Neuronal stem cell (in vitro differentiated cells): ENCODE data around the gene EIF4E.

Experiments
- DNase-seq: peaks from one replicate; pipeline ENCODE4 v3.0.0-alpha.2; 2013; ENCODE audit warnings: low spot score
- H2AFZ ChIP-seq: one replicate; pipeline ENCODE4 v1.6.1; 2013; ENCODE audit warnings: mild to moderate bottlenecking, low read length, inconsistent platforms
- H2AK5ac ChIP-seq: 2 replicates; pipeline ENCODE4 v1.6.1; 2013; ENCODE audit warnings: low read depth, mild to moderate bottlenecking, inconsistent platforms, low read length, moderate library complexity, mixed read lengths
- H2BK120ac ChIP-seq: 2 replicates; pipeline ENCODE4 v1.6.1; 2013; ENCODE audit warnings: low read depth, mild to moderate bottlenecking, inconsistent platforms, low read length, moderate library complexity, mixed read lengths
- H2BK12ac ChIP-seq: one replicate; pipeline ENCODE4 v1.6.1; 2013; ENCODE audit warnings: low read length, inconsistent platforms
- H2BK15ac ChIP-seq: 2 replicates; pipeline ENCODE4 v1.6.1; 2013; ENCODE audit warnings: mild to moderate bottlenecking, low read length, inconsistent platforms, mixed read lengths
- H2BK5ac ChIP-seq: one replicate; pipeline ENCODE4 v1.6.1; 2013; ENCODE audit warnings: inconsistent platforms, mild to moderate bottlenecking, low read length, moderate library complexity
- H3K14ac ChIP-seq: one replicate; pipeline ENCODE4 v1.6.1; 2013; ENCODE audit warnings: low read length, inconsistent platforms
- H3K18ac ChIP-seq: 2 replicates; pipeline ENCODE4 v1.6.1; 2013; ENCODE audit warnings: low read length, inconsistent platforms
- H3K23ac ChIP-seq: 2 replicates; pipeline ENCODE4 v1.6.1; 2013; ENCODE audit warnings: low read depth, mild to moderate bottlenecking, mixed read lengths, low read length, inconsistent platforms; ENCODE audit not compliant: poor library complexity
- H3K27ac ChIP-seq: replicated peaks from 3 replicates; pipeline ENCODE4 v1.5.1; 2013; ENCODE audit warnings: low read length, inconsistent platforms
- H3K27me3 ChIP-seq, 3 experiments: 2 replicates each; pipeline ENCODE4 v1.6.1; 2013; ENCODE audit warnings: low read length in 3 of 3, mild to moderate bottlenecking in 2 of 3, inconsistent platforms in 1 of 3, low read depth in 1 of 3, mixed read lengths in 1 of 3, moderate library complexity in 1 of 3; ENCODE audit not compliant: control insufficient read depth in 3 of 3, insufficient read depth in 3 of 3
- H3K36me3 ChIP-seq, 2 donors: replicated peaks in 1 of 2; 2 replicates each; pipeline ENCODE4 v1.6.1; 2013; ENCODE audit warnings: low read length in 2 of 2; ENCODE audit not compliant: control insufficient read depth in 2 of 2, insufficient read depth in 2 of 2
- H3K4ac ChIP-seq: 2 replicates; pipeline ENCODE4 v1.6.1; 2013; ENCODE audit warnings: inconsistent platforms, mild to moderate bottlenecking, low read length, moderate library complexity
- H3K4me1 ChIP-seq, 2 donors: 1 replicate in 1 of 2; 2 replicates in 1 of 2; pipeline ENCODE4 v1.6.1; 2013; ENCODE audit warnings: low read length in 2 of 2, low read depth in 1 of 2; ENCODE audit not compliant: control insufficient read depth in 2 of 2, insufficient read depth in 1 of 2
- H3K4me2 ChIP-seq: one replicate; pipeline ENCODE4 v1.6.1; 2013; ENCODE audit warnings: mild to moderate bottlenecking, low read length, inconsistent platforms; ENCODE audit not compliant: insufficient read depth, poor library complexity, severe bottlenecking
- H3K4me3 ChIP-seq, 2 donors: 2 replicates each; pipeline ENCODE4 v1.5.1; 2013; ENCODE audit warnings: low read length in 2 of 2, mild to moderate bottlenecking in 2 of 2, inconsistent platforms in 1 of 2, moderate library complexity in 1 of 2
- H3K79me1 ChIP-seq: one replicate; pipeline ENCODE4 v1.6.1; 2013; ENCODE audit warnings: low read depth, mild to moderate bottlenecking, inconsistent platforms, low read length, moderate library complexity
- H3K9ac ChIP-seq: one replicate; pipeline ENCODE4 v1.6.1; 2013; ENCODE audit warnings: mild to moderate bottlenecking, low read depth, low read length, inconsistent platforms; ENCODE audit not compliant: poor library complexity
- H3K9me3 ChIP-seq, 2 donors: replicated peaks in 1 of 2; 2 replicates each; pipeline versions ENCODE3 to v1.6.1; 2013; ENCODE audit warnings: low read length in 2 of 2, mild to moderate bottlenecking in 2 of 2, inconsistent platforms in 1 of 2, low read depth in 1 of 2, mixed read lengths in 1 of 2, moderate library complexity in 1 of 2; ENCODE audit not compliant: control insufficient read depth in 2 of 2, insufficient read depth in 1 of 2
- H4K8ac ChIP-seq: one replicate; pipeline ENCODE4 v1.6.1; 2013; ENCODE audit warnings: low read depth, mild to moderate bottlenecking, inconsistent platforms, low read length, moderate library complexity
- H4K91ac ChIP-seq: one replicate; pipeline ENCODE4 v1.6.1; 2013; ENCODE audit warnings: low read length, low read depth, mild to moderate bottlenecking, inconsistent platforms; ENCODE audit not compliant: poor library complexity
- WGBS, 2 donors: extraction: QIAGEN DNeasy Blood & Tissue Kit; methylation state at CpG; one replicate each; pipeline ENCODE4 v1.1.7; 2013; ENCODE audit warnings: missing lambda C conversion rate in 2 of 2, mixed read lengths in 1 of 2; ENCODE audit not compliant: insufficient read length in 2 of 2, insufficient replicate concordance in 1 of 2; ENCODE audit errors: extremely low coverage in 2 of 2; 5-methylcytosine and 5-hydroxymethylcytosine counted together

Gene EIF4E

DNA sequence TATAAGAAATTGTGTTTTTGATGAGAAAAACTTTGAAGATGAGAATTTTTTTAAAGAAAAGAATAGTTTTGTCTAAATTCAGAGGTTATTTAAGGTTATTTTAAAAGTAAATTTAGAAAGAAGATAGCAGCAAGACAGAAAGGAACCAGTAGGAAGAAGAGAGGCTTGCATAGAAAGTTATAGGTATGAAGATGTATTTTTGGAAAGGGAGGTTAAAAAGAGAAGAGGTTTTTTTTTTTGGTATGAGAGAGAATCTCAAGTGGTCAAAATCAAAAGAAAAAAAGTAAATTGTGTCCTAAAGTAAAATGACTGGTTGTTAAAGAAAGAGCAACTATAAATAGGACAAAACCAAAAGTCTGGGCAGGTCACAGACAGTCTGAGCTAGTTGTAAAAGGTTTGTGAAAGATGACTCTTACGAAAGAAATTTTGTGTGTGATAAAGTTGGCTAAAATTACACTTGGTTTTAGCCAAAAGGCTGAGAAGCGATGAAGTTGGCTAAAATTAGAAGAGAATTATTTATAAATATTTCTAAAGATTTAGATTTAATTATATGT lies 16.4 kb upstream of the EIF4E start:
- H3K23ac ChIP-seq = no peak overlapping the region
- no peak overlapping the region for H3K18ac ChIP-seq
- H3K36me3 ChIP-seq = no peaks in the 10 kb centered on the region
- H2BK5ac ChIP-seq = no peak overlapping the region
- no peak overlapping the region for H3K4me2 ChIP-seq
- H3K79me1 ChIP-seq = no peaks in the 10 kb centered on the region
- no peaks in the 10 kb centered on the region for H3K9me3 ChIP-seq
- H2AFZ ChIP-seq = no peak overlapping the region
- no peak overlapping the region for H3K9ac ChIP-seq
- H4K8ac ChIP-seq = no peak overlapping the region
- H3K27me3 ChIP-seq = no peaks in the 10 kb centered on the region
- no peak overlapping the region for H2BK15ac ChIP-seq
- no peak overlapping the region for H2BK12ac ChIP-seq
- H3K4ac ChIP-seq = no peak overlapping the region
- H3K4me3 ChIP-seq = no peak overlapping the region
- no peak overlapping the region for H2BK120ac ChIP-seq
- no peak overlapping the region for H4K91ac ChIP-seq
- H2AK5ac ChIP-seq = no peak overlapping the region
- no peaks in the 10 kb centered on the region for H3K4me1 ChIP-seq
- no peak overlapping the region for H3K27ac ChIP-seq
- H3K14ac ChIP-seq = no peak overlapping the region
- DNase-seq = no peak
- no CpG with 5 or more reads among the region's 2 CpGs for WGBS, 2 donors

DNA sequence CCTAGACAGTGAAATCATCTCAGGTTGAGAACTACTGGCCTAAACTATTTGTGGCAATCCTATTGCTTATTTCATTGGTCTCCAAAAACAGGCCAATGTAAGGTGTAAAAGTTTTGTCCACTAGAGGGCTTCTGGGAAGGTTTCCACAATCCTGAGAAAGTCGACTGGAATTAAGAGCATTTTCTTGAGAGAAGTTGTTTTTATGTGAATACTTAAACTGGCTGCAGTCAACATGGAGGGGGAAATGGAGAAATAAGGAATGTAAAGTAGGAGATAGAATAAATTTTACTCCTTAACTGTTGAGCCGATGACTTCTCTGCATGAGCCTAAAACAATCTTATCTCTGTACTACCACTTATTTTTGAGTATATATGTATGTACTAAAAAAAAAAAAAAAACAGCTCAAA lies 11.0 kb upstream of the EIF4E start:
- Histone ChIP-seq H2AK5ac (no peak overlapping the region), H2BK15ac (no peak overlapping the region), H3K27me3 (no peaks in the 10 kb centered on the region), H2BK5ac (no peak overlapping the region), H4K91ac (no peak overlapping the region), H3K4me3 (no peak overlapping the region), H3K79me1 (no peaks in the 10 kb centered on the region), H3K9ac (no peak overlapping the region), H2AFZ (no peak overlapping the region), H3K27ac (no peak overlapping the region), H2BK120ac (no peak overlapping the region), H3K4me2 (no peak overlapping the region), H3K4ac (no peak overlapping the region), H3K4me1 (no peaks in the 10 kb centered on the region), H3K14ac (no peak overlapping the region), H3K23ac (no peak overlapping the region), H3K9me3 (no peaks in the 10 kb centered on the region), H4K8ac (no peak overlapping the region), H3K36me3 (no peaks in the 10 kb centered on the region), H2BK12ac (no peak overlapping the region), H3K18ac (no peak overlapping the region)
- DNase-seq = peak; percentile 27
- WGBS, 2 donors = no CpG with 5 or more reads among the region's 2 CpGs

DNA sequence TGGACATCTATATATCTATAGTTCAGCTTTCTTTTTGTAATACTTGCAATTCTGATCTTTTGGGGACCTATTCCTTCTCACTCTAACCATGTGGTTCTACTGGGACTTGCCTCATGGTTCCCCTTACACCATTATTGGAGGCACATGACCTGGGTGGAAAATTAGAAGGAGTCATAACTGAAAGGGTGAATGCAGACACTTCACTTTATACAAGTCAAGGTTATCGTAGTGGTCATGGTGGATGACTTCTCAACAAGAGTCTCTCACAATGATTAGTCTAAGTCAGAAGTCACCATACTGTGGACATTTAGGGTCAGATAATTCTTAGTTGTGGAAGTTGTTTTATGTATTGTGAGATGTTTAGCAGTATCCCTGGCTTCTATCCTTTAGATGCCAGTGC lies 10.5 kb upstream of the EIF4E start:
- H3K9me3 ChIP-seq = no peaks in the 10 kb centered on the region
- H2BK15ac ChIP-seq = no peak overlapping the region
- H3K36me3 ChIP-seq = no peaks in the 10 kb centered on the region
- H3K4ac ChIP-seq = no peak overlapping the region
- no peak overlapping the region for H3K4me3 ChIP-seq
- H2BK5ac ChIP-seq = no peak overlapping the region
- no peaks in the 10 kb centered on the region for H3K4me1 ChIP-seq
- H2AK5ac ChIP-seq = no peak overlapping the region
- H3K18ac ChIP-seq = no peak overlapping the region
- H3K23ac ChIP-seq = no peak overlapping the region
- no peak overlapping the region for H3K27ac ChIP-seq
- no peak overlapping the region for H3K14ac ChIP-seq
- no peaks in the 10 kb centered on the region for H3K79me1 ChIP-seq
- DNase-seq = no peak
- H3K27me3 ChIP-seq = no peaks in the 10 kb centered on the region
- no peak overlapping the region for H4K91ac ChIP-seq
- no peak overlapping the region for H2BK120ac ChIP-seq
- H3K9ac ChIP-seq = no peak overlapping the region
- no peak overlapping the region for H4K8ac ChIP-seq
- H3K4me2 ChIP-seq = no peak overlapping the region
- WGBS, 2 donors = no CpG with 5 or more reads among the region's 1 CpG
- H2BK12ac ChIP-seq = no peak overlapping the region
- no peak overlapping the region for H2AFZ ChIP-seq

DNA sequence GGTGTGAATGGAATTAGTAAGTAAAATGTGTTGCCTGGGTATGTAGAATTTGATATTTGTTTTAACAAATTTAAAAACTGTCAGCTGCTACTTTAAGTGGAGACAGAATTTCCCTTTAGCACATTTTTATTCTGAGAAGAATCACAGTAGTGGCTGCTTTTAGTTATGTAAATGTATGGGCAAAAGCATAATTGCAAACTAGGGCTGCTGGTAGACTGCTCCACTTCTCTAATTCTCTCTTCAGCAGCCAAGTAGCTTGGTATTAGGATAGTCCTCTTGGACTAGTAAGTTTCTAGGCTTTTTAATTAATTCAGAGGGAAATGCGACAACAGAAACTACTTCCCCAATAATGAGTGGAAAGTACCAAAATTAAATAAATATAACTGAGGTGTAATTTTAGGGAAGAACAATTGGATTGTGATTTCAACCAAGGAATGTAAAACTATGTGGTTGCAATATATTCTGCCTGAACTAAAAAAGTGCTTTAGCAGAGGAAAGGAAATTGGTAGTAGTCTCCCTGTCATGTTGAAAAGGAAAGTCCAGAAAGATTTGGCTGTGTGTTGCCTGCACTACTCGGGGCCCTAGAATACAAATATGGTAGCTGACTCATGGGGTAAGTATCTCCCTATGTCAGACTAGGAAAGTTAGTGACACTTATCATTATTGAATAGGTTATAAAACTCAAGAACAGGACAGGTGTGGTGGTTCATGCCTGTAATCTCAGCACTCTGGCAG lies 9.2 kb upstream of the EIF4E start:
- Histone ChIP-seq H3K4me1 (no peaks in the 10 kb centered on the region), H2AFZ (no peak overlapping the region), H4K8ac (no peak overlapping the region), H3K4me3 (no peak overlapping the region), H4K91ac (no peak overlapping the region), H2BK12ac (no peak overlapping the region), H3K79me1 (no peaks in the 10 kb centered on the region), H2BK5ac (no peak overlapping the region), H3K36me3 (no peaks in the 10 kb centered on the region), H3K4ac (no peak overlapping the region), H3K18ac (no peak overlapping the region), H3K27ac (no peak overlapping the region), H2BK120ac (no peak overlapping the region), H3K23ac (no peak overlapping the region), H2AK5ac (no peak overlapping the region), H2BK15ac (no peak overlapping the region), H3K9ac (no peak overlapping the region), H3K14ac (no peak overlapping the region), H3K27me3 (no peaks in the 10 kb centered on the region), H3K4me2 (no peak overlapping the region), H3K9me3 (no peaks in the 10 kb centered on the region)
- no CpG with 5 or more reads among the region's 2 CpGs for WGBS, 2 donors
- no peak for DNase-seq
